Esophagus muscularis mucosa (tissue), 4 donors: ENCODE data around the gene MBOAT7. TPM values are rescaled to one million over a fixed set of nuclear protein-coding genes. Genes with fewer than 3 reads are reported as not detected.

ENCODE experiments used
- DNase-seq: peaks from one replicate; pipeline ENCODE4 v3.0.0-alpha.2; 2017; ENCODE audit errors: extremely low spot score
- H3K27ac ChIP-seq, 4 donors: fragments of 200-600 bp; sonication (generic); replicated peaks in 1 of 4; 1 replicate in 3 of 4; 2 replicates in 1 of 4; pipeline ENCODE4 v1.5.1; 2016 to 2019; ENCODE audit warnings: mild to moderate bottlenecking in 1 of 4
- H3K27me3 ChIP-seq, 4 donors: fragments of 200-600 bp; sonication (generic); one replicate each; pipeline versions ENCODE4 v1.5.1 to v1.6.0; 2016 to 2019
- H3K36me3 ChIP-seq, 4 donors: fragments of 200-600 bp; sonication (generic); one replicate each; pipeline ENCODE4 v1.5.1; 2016 to 2019
- H3K4me1 ChIP-seq, 4 donors: fragments of 200-600 bp; sonication (generic); one replicate each; pipeline ENCODE4 v1.5.1; 2016 to 2019
- H3K4me3 ChIP-seq, 4 donors: fragments of 200-600 bp; sonication (generic); 1 replicate in 2 of 4; 2 replicates in 2 of 4; pipeline ENCODE4 v1.5.1; 2016 to 2019; ENCODE audit warnings: mild to moderate bottlenecking in 4 of 4, moderate library complexity in 1 of 4
- H3K9me3 ChIP-seq, 4 donors: fragments of 200-600 bp; sonication (generic); 1 replicate in 3 of 4; 2 replicates in 1 of 4; pipeline ENCODE4 v1.5.1; 2016 to 2019
- CTCF ChIP-seq, 3 experiments: fragments of 200-600 bp in 2 of 3; fragments of 450-650 bp in 1 of 3; sonication (generic) in 2 of 3; IDR thresholded peaks; one replicate each; pipeline ENCODE4 v1.5.1; 2017 to 2019; ENCODE audit warnings: antibody characterized with exemption in 3 of 3, mild to moderate bottlenecking in 2 of 3, moderate library complexity in 1 of 3
- EP300 ChIP-seq: sonication (generic); formaldehyde crosslinking; IDR thresholded peaks from one replicate; pipeline ENCODE4 v1.6.1; 2017; ENCODE audit warnings: antibody characterized with exemption
- POLR2A ChIP-seq: fragments of 450-650 bp; IDR thresholded peaks from one replicate; pipeline ENCODE4 v1.6.1; 2017; ENCODE audit warnings: antibody characterized with exemption, moderate library complexity, mild to moderate bottlenecking, low read depth
- POLR2AphosphoS5 ChIP-seq, 2 donors: sonication (generic); formaldehyde crosslinking; IDR thresholded peaks; one replicate each; pipeline ENCODE4 v1.6.1; 2017; ENCODE audit warnings: antibody characterized with exemption in 2 of 2
- WGBS: methylation state at CpG from one replicate; pipeline ENCODE4 v1.1.5; 2018; 5-methylcytosine and 5-hydroxymethylcytosine counted together
- intact Hi-C: fragments of 100-400 bp; cut with DNase I; formaldehyde crosslinking; loops from one replicate; pipeline ENCODE4 v1.15.1; 2023
- total RNA-seq, 4 donors: library from RNA; depleted of rRNA; stranded (reverse); fragments of >200 nt; gene quantifications; one replicate each; pipeline versions ENCODE4 v1.1.0 to v1.2.1, GENCODE V29; 2016

MBOAT7 gene
- total RNA-seq, 4 donors from 2014 or later, result 40.3 to 83.2 (median 59.4) TPM

- WGBS, result 83% methylated on average over 10 of the region's 10 CpGs
- no peaks in the 10 kb centered on the region for H3K27me3 ChIP-seq
- intact Hi-C loops, result no loop called here
- no peak overlapping the region for H3K27ac ChIP-seq
- no peak for TF ChIP-seq POLR2A
- TF ChIP-seq POLR2AphosphoS5 (IDR thresholded peaks at IDR 0.05), result no peak
- TF ChIP-seq EP300, result no peak
- TF ChIP-seq CTCF (IDR thresholded peaks at IDR 0.05), result no peak
- H3K36me3 ChIP-seq, result peaks cover 31 to 47% (median 43%) of the 10 kb centered on the region in 4 donors
- DNase-seq, result no peak
- H3K9me3 ChIP-seq, result no peaks in the 10 kb centered on the region
- peaks cover 9 to 19% (median 15%) of the 10 kb centered on the region in 4 donors for H3K4me1 ChIP-seq
- H3K4me3 ChIP-seq, result no peak overlapping the region
Measured at GRCh38 chr19:54133312-54133956, 55.9 kb downstream of the MBOAT7 start.

GRCh38 chr19:54129617-54129996 is 59.8 kb downstream of the MBOAT7 start:
- intact Hi-C loops, result no loop called here
- Histone ChIP-seq H3K9me3 (no peaks in the 10 kb centered on the region), H3K4me3 (no peak overlapping the region), H3K27ac (no peak overlapping the region), H3K27me3 (no peaks in the 10 kb centered on the region), H3K4me1 (no peaks in the 10 kb centered on the region), H3K36me3 (peaks cover 67 to 86% (median 81%) of the 10 kb centered on the region in 4 donors)
- TF ChIP-seq POLR2A (no peak), POLR2AphosphoS5 (IDR thresholded peaks at IDR 0.05) (no peak), CTCF (IDR thresholded peaks at IDR 0.05) (no peak), EP300 (no peak)
- DNase-seq, result no peak
- WGBS, result no CpG with 5 or more reads among the region's 20 CpGs

GRCh38 chr19:54128796-54129616 is 60.4 kb downstream of the MBOAT7 start:
- Histone ChIP-seq H3K36me3 (peaks cover 73 to 92% (median 87%) of the 10 kb centered on the region in 4 donors), H3K27ac (no peak overlapping the region), H3K4me3 (no peak overlapping the region), H3K4me1 (no peaks in the 10 kb centered on the region), H3K9me3 (no peaks in the 10 kb centered on the region), H3K27me3 (no peaks in the 10 kb centered on the region)
- no peak for DNase-seq
- no peak for TF ChIP-seq POLR2A
- 96% methylated on average over 28 of the region's 41 CpGs for WGBS
- intact Hi-C loops, result no loop called here

- intact Hi-C loops, result no loop called here
- H3K4me1 ChIP-seq, result no peaks in the 10 kb centered on the region
- peaks cover 79 to 98% (median 93%) of the 10 kb centered on the region in 4 donors for H3K36me3 ChIP-seq
- TF ChIP-seq EP300 (no peak), POLR2AphosphoS5 (IDR thresholded peaks at IDR 0.05) (no peak), CTCF (IDR thresholded peaks at IDR 0.05) (no peak)
- no peaks in the 10 kb centered on the region for H3K27me3 ChIP-seq
- H3K4me3 ChIP-seq, result no peak overlapping the region
- DNase-seq, result no peak
- 91% methylated on average over 16 of the region's 20 CpGs for WGBS
- H3K9me3 ChIP-seq, result no peaks in the 10 kb centered on the region
- H3K27ac ChIP-seq, result no peak overlapping the region
Measured at GRCh38 chr19:54128441-54128725, 61.0 kb downstream of the MBOAT7 start.

GRCh38 chr19:54127688-54128440 is 61.5 kb downstream of the MBOAT7 start:
- whole genome bisulfite sequencing, result 95% methylated on average over 41 of the region's 44 CpGs
- H3K4me1 ChIP-seq, result no peaks in the 10 kb centered on the region
- H3K27ac ChIP-seq, result no peak overlapping the region
- no peaks in the 10 kb centered on the region for H3K27me3 ChIP-seq
- TF ChIP-seq EP300 (no peak), POLR2A (no peak), CTCF (IDR thresholded peaks at IDR 0.05) (no peak), POLR2AphosphoS5 (IDR thresholded peaks at IDR 0.05) (no peak)
- no peak for DNase-seq
- H3K36me3 ChIP-seq, result peaks cover 84 to 99% (median 97%) of the 10 kb centered on the region in 4 donors
- no peaks in the 10 kb centered on the region for H3K9me3 ChIP-seq
- H3K4me3 ChIP-seq, result no peak overlapping the region
- intact Hi-C loops, result no loop called here
